Endothelial cell (in vitro differentiated cells): ENCODE measurements around the gene BCAS1. TPM values are rescaled to one million over a fixed set of nuclear protein-coding genes. Genes with fewer than 3 reads are reported as not detected.

Experiments
- DNase-seq: peaks from one replicate; pipeline ENCODE4 v3.0.0; 2021; ENCODE audit warnings: low spot score
- H3K27ac Mint-ChIP-seq: one replicate; pipeline ENCODE4 v1.8.0; 2021; ENCODE audit warnings: mixed read lengths, inconsistent platforms; ENCODE audit not compliant: unreplicated experiment
- H3K27me3 Mint-ChIP-seq: one replicate; pipeline ENCODE4 v1.8.0; 2021; ENCODE audit warnings: mild to moderate bottlenecking, moderate library complexity, mixed read lengths, inconsistent platforms; ENCODE audit not compliant: unreplicated experiment
- H3K36me3 Mint-ChIP-seq: one replicate; pipeline ENCODE4 v1.8.0; 2021; ENCODE audit warnings: mild to moderate bottlenecking, low read depth, mixed read lengths, inconsistent platforms; ENCODE audit not compliant: unreplicated experiment
- H3K4me1 Mint-ChIP-seq: one replicate; pipeline ENCODE4 v1.8.0; 2021; ENCODE audit warnings: mild to moderate bottlenecking, mixed read lengths, inconsistent platforms; ENCODE audit not compliant: unreplicated experiment
- H3K4me3 Mint-ChIP-seq: one replicate; pipeline ENCODE4 v1.8.0; 2021; ENCODE audit warnings: mild to moderate bottlenecking, mixed read lengths, inconsistent platforms; ENCODE audit not compliant: unreplicated experiment
- H3K9me3 Mint-ChIP-seq: one replicate; pipeline ENCODE4 v1.8.0; 2021; ENCODE audit warnings: mixed read lengths, inconsistent platforms; ENCODE audit not compliant: unreplicated experiment
- total RNA-seq: library from RNA; stranded (reverse); fragmentation: NEBNext Ultra II Directional; extraction: Animal tissue kit (Norgen Biotek cat#: 25700); gene quantifications from one replicate; pipeline ENCODE4 v1.2.1, GENCODE V29; 2021; ENCODE audit not compliant: unreplicated experiment
- TF ChIP-seq, protein P1 (sequence below): fragments of 200-600 bp; sonication (generic); IDR thresholded peaks from one replicate; pipeline ENCODE4 v1.5.0; 2021; ENCODE audit warnings: antibody characterized with exemption; ENCODE audit not compliant: unreplicated experiment

The BCAS1 gene
- total RNA-seq, 1 donor from 2014 or later = 0.05 TPM

DNA sequence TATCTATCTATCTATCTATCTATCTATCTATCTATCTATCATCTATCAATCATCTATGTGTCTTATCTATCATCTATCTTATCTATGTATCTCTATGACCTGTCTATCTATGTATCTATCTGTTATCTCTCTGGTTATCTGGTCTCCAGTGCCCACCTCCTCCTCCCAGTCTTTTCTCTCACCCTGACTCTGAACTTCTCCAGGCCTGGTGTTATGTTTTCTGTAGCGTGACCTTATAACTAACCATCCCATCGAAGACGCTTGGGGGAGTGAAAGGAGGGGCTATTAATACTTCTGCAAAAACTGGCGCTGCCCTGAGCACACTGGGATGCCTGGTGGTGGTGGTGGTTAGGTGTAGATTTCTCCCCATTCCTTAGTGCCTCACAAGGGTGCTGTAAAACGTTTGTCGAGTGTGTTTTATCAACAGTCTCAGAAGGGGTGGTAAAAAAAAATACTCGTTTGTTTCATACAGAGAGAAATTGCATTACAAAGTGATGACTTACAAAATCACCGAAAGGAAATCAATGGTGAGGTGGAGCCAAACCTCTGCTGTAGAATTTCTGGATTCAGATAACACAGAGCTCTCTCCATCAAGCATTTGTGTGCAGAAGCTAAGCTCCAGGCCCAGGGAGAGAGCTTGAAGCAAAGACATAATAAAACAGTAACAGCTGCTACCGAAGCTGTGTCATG is 156.2 kb downstream of the BCAS1 start:
- Mint-ChIP-seq H3K4me3 (no peak overlapping the region), H3K27me3 (no peaks in the 10 kb centered on the region)

DNA sequence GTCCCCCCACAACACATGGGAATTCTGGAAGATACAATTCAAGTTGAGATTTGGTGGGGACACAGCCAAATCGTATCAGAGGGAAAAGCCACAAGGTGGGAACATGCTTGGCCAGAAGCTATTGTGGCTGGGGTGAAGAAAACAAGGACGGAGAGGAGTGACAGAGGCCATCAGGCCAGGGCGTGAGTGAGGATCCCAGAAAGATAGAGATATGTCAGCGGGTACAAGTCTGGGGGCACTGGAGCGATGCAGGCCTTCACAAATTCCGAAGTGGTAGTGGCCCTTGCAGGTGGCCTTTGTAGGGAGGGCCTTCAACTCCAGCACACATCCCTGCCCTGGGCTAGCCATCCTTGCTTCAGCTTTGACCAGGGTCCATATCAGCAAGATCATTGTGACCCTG is 159.1 kb downstream of the BCAS1 start:
- Mint-ChIP-seq H3K36me3 (peaks cover 8% of the 10 kb centered on the region), H3K4me3 (no peak overlapping the region), H3K27me3 (no peaks in the 10 kb centered on the region), H3K9me3 (no peaks in the 10 kb centered on the region), H3K27ac (no peak overlapping the region), H3K4me1 (peaks cover 16% of the 10 kb centered on the region)
- no peak for DNase-seq
- TF ChIP-seq, protein P1, sequence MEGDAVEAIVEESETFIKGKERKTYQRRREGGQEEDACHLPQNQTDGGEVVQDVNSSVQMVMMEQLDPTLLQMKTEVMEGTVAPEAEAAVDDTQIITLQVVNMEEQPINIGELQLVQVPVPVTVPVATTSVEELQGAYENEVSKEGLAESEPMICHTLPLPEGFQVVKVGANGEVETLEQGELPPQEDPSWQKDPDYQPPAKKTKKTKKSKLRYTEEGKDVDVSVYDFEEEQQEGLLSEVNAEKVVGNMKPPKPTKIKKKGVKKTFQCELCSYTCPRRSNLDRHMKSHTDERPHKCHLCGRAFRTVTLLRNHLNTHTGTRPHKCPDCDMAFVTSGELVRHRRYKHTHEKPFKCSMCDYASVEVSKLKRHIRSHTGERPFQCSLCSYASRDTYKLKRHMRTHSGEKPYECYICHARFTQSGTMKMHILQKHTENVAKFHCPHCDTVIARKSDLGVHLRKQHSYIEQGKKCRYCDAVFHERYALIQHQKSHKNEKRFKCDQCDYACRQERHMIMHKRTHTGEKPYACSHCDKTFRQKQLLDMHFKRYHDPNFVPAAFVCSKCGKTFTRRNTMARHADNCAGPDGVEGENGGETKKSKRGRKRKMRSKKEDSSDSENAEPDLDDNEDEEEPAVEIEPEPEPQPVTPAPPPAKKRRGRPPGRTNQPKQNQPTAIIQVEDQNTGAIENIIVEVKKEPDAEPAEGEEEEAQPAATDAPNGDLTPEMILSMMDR = no peak

More for the DNA sequence above, 156.2 kb downstream of the BCAS1 start:
- H3K4me1 Mint-ChIP-seq = peaks cover 29% of the 10 kb centered on the region
- peaks cover 8% of the 10 kb centered on the region for H3K36me3 Mint-ChIP-seq
- no peak for DNase-seq
- H3K27ac Mint-ChIP-seq = peak overlapping the region; percentile 39
- TF ChIP-seq, protein P1 = no peak
- H3K9me3 Mint-ChIP-seq = no peaks in the 10 kb centered on the region

DNA sequence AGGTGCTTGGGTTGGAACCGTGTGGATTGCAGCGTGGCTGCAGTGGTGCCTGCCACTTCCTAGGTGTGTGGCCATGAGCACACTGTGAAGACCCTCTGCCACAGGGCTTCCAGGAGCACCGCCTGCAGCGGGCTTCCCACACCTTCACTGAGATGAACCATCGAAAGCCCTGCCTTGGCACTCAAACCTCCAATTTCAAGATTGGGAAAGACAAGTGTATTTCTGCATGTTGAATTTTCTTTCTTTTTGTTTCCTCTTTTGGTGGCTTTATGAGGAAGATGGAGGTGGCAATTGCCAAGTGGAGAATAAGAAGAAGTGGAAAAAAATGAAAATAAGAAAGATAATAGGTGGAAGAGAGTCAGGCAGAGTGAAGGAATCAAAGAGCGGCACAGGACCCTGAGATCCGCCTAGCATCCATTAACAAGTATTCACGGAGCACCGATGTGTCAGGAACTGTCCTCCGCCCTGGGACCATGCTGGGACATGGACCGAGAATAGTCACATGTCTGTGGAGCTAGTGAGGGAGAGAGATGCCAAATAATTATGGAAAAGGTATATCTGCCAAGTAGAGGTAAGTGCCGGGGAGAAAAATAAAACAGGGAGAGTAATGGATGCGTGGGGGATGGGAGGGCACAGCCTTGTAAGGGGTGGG is 159.9 kb downstream of the BCAS1 start:
- no peak for DNase-seq
- H3K4me3 Mint-ChIP-seq = no peak overlapping the region
- H3K4me1 Mint-ChIP-seq = peaks cover 9% of the 10 kb centered on the region
- H3K36me3 Mint-ChIP-seq = peaks cover 8% of the 10 kb centered on the region
- TF ChIP-seq, protein P1 = no peak
- peaks cover 2% of the 10 kb centered on the region for H3K27me3 Mint-ChIP-seq
- H3K27ac Mint-ChIP-seq = no peak overlapping the region
- no peaks in the 10 kb centered on the region for H3K9me3 Mint-ChIP-seq

DNA sequence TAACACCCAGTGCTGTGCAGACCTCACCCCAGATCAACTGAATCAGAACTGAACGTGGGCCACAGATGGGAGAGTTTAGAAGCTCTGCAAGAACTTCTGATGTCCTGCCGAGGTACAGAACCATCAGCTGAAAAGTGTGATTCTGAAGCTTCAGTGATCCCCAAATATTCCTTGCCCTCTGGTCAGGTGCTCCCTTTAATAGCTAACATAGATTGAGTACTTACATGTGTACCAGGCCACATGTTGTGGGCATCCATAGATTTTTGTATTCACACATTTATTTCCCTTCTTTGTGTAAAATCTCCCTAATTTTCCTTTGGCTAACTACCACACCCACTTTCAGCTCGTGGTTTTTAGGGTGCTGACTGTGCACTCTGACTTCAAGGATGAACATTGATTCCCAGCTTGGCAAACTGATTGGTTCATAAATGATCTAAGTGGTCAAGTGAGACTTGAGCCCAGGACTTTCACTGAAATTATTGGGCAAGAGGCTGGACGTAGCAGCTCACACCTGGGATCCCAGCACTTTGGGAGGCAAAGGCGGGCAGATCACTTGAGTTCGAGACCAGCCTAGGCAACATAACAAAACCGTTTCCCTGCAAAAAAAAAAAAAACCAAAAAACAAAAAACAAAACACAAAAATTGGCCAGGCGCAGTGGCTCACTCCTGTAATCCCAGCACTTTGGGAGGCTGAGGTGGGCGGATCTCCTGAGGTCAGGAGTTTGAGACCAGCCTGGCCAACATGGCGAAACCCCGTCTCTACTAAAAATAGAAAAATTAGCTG is 162.2 kb downstream of the BCAS1 start:
- Mint-ChIP-seq H3K4me1 (peaks cover 2% of the 10 kb centered on the region), H3K4me3 (no peak overlapping the region), H3K27ac (no peak overlapping the region), H3K36me3 (peaks cover 8% of the 10 kb centered on the region), H3K9me3 (no peaks in the 10 kb centered on the region), H3K27me3 (peaks cover 2% of the 10 kb centered on the region)
- TF ChIP-seq, protein P1 = no peak
- DNase-seq = no peak
